HTR-8/SVneo (cell line): ENCODE data around the gene LRRC61.
"Not testable (repeated sequence)": the region's sequence is repeated elsewhere in the genome, so short reads cannot be mapped to it uniquely, and the experiment has no call there.

ENCODE experiments used
- DNase-seq: peaks from one replicate; pipeline ENCODE4 v3.0.0; 2011; ENCODE audit warnings: low spot score, mixed read lengths; ENCODE audit not compliant: insufficient read length
- FAIRE-seq: peaks from 2 replicates; lab custom pipeline; 2011; peaks lifted over from hg19 to GRCh38; lab: Jason Lieb, UNC

The LRRC61 gene, protein sequence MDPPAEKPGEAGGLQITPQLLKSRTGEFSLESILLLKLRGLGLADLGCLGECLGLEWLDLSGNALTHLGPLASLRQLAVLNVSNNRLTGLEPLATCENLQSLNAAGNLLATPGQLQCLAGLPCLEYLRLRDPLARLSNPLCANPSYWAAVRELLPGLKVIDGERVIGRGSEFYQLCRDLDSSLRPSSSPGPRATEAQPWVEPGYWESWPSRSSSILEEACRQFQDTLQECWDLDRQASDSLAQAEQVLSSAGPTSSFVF

DNA sequence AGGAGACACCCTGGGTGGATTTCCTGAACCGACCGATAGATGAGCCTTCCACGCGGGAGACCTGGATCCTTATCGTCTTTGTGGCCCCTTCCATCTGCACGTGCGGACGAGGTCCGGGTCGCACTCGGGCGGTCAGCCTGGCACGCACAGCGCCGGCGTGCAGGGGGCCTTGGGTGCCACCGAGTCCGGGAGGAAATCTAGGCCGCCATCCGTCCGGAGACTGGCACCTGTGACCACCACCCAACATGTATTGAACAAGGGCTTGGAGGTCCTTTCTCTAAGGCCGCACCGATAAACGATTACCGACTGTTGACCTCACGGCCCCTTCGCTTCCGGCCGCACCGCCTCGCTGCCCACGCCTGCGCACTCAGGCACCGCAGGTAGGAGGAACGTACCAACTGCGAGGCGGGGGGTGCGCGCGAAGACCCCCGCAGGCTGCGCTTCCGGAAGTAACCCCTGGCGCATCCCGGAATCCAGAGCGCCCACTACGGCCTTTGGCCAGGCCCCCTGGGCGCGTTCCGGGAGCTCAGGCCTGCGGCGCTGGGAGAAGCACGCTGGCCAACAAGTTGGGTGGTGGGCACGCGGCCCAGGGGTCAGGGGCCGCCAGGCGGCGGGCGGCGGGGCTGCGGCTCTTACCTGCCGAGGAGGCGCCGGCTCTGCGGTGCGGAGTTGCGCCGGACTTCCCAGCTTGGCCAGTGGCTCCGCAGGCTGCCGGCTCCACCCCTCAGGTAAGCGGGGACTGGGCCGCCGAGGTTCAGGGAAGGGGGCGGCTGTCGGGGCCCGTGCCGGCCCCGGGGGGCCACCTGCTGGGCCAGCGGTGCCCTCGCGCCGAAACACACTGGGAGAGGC is at the start of gene LRRC61, which contains the start of gene ACTR3C:
LRRC61 (plus strand) TSS at position 523 of the 849 bp plus-strand sequence. CDS start 13,507 bp downstream, outside the sequence.
ACTR3C (minus strand) TSS at position 713 of the 849 bp plus-strand sequence. CDS start 28,249 bp downstream, outside the sequence.
- DNase-seq, result no peak
- no peak for FAIRE-seq

DNA sequence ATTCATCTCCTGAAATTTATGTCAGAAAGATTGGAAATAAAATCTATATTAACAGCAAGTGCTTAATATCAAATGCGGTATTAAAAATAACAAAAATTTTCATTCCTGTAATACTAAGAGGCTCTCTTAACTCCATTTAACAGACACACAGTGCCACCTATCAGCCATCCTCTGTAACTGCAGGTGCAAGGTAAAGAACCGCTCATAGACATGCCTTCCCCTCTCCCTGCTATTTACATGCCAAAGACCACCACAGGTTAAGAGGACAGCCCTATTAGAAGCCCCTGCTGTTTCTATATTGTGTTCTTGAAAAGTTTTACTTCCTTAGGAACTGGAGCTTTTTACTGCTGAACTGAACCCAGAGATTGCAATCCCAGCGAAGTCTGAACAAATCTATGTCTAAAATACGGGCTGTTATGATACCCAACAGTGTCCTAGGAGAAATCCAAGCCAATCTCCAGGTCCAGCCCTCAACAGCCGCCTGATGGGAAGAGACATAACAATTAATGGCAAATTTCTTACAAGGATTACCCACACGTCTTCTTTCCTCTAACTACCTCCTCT is 46.9 kb upstream of the LRRC61 start:
- not testable (repeated sequence) for FAIRE-seq, DNase-seq

DNA sequence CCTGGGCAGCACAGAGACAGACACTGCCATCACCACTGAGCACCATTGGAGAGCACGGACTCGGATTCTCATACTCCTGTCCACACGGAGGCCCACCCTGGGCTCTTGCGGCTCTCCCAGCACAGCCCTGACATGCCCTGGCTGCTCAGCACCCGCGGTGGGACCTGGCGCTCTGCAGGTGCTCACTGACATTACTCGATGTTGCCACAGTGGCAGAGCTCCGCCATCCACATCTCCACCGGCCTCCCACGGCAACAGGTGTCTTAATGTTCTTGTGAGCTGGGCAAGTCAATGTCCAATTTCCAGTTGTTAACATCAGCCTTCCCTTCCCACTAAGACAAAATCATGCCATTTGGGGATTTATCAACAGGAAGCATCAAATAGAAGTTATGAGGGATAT is 44.8 kb upstream of the LRRC61 start:
- not testable (repeated sequence) for DNase-seq, FAIRE-seq

DNA sequence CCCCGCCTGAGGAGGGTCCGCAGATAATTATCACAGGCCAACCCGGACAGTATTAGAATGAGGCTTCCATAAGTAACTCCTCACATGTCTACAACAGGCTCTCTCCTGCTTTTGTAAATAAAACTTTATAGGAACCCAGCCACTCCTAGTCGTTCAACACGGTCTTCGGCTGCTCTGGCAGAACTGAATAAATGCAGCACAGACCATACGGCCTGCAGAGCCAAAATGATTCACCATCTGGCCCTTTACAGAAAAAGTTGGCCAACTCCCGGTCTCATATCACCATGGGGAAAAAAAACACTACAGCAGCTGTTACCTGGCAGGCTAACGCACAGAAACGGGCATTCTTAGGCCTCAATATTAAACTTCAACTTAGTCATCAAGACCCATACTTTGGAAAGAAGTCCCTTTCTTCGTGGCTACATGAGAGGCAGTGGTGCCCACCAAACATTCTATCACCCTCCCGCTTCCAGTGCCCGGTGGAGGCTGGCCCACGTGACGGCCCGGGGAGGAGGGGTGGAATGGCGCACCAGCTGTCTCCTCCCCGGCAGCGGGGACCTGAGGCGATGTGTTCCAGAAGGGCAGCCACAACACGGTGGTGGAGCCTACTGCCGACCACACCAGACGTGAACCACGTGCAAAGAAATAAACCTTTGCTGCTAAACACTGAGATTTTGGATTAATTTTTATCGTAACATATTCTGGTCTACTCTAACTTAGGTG is 41.3 kb upstream of the LRRC61 start:
- not testable (repeated sequence) for FAIRE-seq, DNase-seq

DNA sequence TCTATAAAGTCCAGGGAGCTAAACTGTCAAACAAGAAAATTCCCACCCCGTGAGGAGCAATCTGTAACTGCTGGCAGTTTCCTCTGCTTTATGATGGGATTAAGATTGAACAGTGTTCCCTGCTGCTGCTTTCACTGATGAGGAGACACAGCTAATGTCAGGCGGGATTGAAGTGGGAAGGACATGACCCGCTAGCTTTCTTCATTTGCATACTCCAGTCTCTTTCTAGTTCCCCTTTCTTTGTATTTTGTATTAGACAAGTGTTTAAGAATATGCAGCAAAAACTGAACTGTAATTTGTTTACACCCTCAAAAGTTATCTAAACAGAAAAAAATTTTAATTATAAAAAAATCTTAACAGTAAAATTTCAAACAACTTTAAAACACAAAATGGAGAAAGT is 40.0 kb upstream of the LRRC61 start:
- FAIRE-seq, DNase-seq: not testable (repeated sequence)

DNA sequence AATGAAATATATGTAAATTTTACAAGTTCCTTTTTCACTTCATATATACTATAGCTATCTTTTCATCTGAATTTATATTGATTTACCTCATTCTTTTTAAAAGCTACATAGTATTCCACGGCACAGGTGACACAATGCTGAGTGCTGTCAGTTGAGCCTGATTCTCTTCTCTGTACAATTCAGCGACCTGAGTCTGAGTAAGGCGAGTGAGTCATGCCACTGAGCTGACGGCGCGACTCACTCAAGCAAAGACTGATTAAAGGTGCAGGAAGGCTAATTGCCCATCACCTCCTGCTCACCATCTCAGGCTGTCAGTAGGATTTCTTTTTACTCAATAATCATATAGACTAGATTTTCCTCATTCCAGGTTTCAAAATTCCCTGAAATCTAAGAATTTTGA is 39.5 kb upstream of the LRRC61 start:
- not testable (repeated sequence) for DNase-seq, FAIRE-seq

DNA sequence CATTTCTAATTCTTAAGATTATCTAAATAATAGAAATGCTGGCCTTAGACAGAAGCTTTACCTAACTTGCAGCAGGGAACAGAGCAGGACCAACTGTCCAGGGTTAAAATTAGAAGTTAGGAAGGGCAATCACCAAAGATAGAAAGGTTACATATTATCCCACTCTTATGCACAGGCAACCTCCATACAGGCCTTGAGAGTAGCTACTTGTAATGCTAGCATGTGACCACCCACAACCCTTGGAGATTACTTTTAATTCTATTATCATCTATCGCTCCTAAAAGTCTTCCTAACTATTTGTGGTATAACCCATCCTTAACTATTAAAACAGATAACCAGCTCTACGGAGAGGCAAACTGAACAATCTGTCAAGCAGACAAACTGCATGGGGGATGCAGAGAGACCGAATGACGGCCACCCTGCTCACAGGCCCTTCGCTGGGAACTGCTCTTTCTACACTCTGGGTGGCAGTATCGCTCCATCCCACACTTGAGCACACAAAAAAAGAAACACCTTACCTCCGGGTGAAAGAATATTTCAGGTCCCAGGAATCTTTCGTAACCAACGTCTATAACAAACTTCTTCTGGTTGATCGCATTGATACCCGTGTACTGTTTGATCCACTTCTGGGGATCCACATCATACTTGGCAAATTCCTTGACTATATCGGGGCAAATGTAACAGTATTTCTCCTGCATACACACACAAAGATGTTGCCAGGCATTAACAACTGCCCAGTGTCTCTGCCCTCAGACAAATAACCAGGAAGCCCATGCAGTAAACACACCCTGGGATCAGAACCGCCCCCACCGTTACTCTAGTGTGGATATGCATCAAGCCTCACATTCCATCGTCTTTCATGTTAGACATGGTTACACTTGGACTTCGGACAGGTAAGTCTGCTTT is 37.1 kb upstream of the LRRC61 start:
- DNase-seq, FAIRE-seq: not testable (repeated sequence)

DNA sequence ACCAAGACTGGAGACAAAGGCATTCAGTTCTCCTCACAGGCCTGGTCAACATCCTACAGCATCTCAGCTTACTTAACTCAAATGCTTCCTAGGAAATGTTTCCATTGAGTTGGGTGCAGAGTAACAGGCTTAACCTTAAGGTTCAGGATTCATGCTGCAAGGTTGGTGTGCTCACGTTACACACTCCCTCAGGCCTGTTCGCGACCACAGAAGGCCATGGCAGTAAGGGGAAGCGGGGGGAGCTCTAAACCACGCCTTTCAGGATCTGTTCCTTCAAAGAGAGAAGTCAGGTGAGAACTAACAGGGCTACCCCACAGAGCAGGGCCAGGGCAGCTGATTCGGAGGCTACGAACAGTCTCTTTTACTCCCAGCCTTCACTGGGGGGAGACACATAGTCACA is 35.3 kb upstream of the LRRC61 start:
- not testable (repeated sequence) for DNase-seq, FAIRE-seq

DNA sequence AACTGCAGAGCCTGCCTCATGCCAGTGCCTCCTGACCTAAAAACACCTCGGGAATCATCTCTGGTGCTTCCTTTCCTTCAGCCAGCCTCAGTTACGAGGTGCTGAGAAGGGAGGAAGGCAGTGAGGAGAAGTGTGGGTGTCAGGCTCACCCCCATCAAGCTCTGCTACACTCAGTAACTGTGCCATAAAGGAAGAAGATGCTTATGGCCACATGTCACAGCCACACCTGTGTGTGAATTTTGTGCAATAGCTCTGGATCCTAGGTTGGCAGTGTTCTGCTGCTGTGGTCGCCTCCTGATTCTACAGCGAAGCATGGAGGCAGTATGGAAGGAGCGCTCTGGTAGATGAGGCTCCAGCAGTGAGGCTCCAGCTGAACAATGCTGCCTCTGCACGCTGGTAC is 34.3 kb upstream of the LRRC61 start:
- DNase-seq, FAIRE-seq: not testable (repeated sequence)

DNA sequence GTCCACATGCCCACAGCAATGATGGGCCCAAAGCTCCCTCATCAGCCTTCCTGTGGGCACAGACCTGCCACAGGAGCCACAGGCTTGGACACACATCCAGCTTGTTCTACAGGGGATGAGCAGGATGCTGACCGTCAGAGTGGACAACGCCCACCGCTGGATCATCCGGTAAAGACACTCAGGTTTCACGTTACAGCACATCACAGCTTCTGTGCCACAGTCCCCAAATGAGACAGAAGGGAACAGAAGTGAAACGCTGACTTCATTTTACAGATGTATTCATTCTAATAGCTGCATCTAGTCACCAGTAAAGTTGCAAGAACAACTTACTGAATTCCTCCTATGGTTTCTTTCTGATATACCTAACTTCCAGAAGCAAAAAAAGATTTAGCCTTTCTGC is 32.8 kb upstream of the LRRC61 start:
- DNase-seq, FAIRE-seq: not testable (repeated sequence)

DNA sequence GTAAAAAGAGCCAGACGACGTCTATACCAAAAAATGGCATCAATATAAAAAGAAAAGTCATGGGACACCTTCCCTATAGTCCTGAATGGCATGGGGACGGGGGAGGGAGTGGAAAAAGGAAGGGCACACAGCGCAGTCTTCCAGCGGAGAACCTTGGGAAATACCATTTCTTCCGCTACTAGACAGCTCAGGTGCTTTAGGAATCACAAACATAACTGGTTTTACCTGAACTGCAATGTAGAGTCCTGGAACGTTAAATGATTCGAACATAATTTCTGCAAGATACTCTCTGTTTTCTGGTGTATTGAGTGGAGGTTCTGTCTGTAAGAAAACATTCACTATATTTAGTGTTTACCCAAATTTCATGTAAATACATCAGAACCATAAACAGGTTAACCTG is 28.1 kb upstream of the LRRC61 start:
- DNase-seq, FAIRE-seq: not testable (repeated sequence)

DNA sequence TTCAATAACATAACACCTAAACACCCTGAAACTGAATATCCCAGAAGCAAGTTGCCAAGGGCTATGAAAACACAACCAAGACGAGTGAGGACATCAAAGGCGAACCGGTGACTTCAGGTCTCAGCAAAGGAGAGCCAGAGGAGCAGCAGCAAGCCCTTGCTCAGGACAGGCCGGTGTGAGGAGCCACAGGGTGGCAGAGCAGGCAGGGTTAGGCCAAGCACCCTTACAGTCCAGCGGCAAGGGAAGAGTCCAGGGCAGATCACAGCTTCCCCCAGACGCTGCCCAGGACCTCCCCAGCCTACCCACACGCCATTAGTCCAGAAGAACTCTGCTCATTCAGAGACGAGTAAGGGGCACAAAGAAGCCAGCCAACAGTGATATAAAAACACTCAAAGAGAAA is 27.5 kb upstream of the LRRC61 start:
- DNase-seq, FAIRE-seq: not testable (repeated sequence)

DNA sequence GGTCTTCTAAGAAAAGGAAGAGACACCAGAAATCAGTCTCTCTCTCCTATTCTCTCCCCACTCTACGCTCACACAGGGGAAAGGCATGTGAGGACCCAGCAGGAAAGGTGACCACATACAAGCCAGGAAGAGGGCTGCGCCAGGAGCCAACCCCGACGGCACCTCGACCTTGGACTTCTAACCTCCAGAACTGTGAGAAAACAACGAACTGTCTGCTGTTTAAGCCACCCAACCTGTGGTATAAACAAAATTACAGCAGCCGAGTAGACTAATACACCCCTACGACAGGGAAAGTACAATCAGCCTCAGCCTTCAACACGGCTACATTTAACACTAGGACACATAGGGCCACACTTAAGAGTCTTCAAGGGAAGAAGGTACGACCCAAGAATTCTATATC is 26.4 kb upstream of the LRRC61 start:
- FAIRE-seq, DNase-seq: not testable (repeated sequence)

DNA sequence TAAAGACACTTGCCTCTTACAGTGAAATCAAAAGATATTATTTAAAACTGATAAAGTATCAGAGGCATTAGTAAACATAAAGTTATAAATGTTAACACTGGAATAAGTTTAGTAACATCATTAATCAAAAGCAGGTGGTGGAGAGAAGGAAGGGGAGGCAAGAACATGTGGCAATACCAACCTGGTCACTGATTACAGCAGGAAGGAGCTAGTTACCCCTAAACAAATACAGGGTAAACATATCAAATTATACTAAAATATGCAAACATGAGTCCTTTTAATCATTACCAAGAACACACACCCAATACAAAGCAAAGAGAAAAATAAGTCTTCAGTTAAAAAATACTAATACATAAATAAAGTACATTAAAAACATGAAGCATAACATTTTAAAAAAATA is 25.2 kb upstream of the LRRC61 start:
- not testable (repeated sequence) for FAIRE-seq

DNA sequence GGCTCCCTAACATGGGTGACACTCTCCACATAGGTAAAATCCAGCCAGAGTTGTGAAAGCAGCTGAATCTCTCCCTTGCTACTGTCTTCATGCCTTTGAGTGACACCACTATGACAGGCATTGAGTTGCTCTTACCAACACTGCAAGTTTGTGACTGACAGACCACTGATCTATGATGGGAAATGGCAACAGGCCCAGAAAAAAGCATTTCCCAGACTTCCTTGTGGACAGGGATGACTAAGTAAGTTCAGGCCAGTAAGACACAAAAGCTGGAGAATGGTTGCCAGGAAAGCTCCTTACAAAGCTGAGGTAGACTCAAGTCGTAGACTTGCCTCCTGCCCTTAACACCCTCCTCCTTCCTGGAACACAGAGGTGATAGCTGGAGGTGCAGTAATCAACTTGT is 20.2 kb upstream of the LRRC61 start:
- FAIRE-seq, DNase-seq: not testable (repeated sequence)

More for the DNA sequence above, 25.2 kb upstream of the LRRC61 start:
- not testable (repeated sequence) for DNase-seq

DNA sequence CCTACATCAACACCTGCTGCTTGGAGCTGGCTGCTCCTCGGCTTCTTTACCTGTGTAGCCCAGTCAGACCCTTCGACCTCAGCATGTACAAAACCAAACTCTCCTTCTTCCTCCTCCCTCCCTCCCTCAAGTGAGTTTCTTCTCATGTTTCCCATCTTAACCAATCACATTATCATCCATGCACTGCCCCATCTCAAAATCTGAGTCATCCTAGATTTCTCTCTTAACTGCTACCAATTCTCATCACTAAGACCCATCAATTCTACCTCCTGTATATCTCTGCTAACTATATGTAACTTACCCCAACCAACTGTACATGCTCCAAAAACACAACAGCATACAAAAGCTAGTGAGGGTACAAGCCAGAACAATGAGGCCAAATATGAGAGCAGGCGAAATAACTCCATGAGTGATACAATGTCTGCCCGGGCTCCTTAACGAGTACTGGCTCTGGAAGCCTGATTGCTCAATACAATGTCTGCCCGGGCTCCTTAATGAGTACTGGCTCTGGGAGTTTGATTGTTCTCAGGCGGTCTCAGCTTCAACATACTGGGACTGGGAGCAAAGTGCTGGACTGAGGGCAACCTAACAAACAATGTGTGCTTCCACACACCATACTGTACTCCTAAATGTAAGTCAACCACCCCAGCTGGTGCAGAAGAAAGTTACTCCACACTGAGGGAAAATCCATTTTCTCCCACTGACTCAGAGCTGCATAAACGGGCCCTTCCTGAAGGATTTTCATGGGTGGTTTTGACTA is 18.5 kb upstream of the LRRC61 start:
- DNase-seq, FAIRE-seq: not testable (repeated sequence)

DNA sequence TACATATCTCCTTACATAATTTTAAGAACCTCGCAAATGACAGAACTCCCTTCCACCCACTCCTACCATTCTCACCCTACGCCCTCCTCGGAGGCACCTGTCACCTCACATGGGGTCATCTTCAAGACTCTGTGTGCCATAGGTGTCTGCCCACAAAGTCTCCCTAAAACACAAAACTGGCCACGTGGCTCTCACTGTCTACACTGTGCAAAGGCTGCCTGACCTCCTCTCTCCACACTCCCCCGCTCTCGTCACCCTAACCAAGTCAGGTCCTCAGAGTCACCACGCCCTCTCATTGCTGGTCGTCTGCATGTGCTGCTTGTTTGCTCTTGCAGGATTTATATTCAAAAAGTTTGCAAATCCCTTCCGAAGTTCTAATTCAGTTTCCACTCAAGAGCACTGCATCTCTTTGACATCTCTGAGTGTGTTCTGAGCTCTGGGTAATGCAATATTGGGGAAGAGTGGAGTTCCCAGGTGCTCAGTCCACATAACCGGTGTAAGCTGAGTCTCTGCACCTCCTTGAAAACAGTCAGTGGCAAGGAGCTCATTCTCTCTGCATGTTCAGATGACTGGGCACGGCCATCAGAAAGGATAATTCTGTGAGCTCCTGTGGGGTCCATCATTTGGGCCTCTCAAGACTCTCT is 17.8 kb upstream of the LRRC61 start:
- DNase-seq, FAIRE-seq: not testable (repeated sequence)

DNA sequence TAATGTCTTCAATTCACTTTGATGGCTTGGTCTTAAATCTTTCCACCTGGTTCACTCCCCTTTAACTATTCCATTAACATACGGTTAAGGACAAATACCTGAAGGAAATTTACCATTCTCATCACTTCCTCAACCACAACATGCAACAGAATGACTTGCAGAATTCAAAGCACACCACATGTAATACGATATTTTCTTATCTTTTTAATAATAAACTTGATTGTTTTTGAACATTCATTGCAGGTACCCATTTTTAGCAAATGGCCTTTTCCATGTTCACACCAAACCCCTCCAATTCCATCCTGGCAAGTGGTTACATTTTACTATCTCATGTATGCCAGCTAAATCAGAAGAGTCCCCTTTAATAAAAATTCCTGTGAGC is 17.3 kb upstream of the LRRC61 start:
- not testable (repeated sequence) for FAIRE-seq, DNase-seq
